HG03280 (cell line): ENCODE data around the gene GEMIN7.

Experiments used
- ATAC-seq: cut with Tn5 transposase; IDR thresholded peaks from one replicate; pipeline ENCODE4 v1.9.1; 2021; ENCODE audit warnings: mild to moderate bottlenecking, moderate library complexity; ENCODE audit not compliant: unreplicated experiment

The GEMIN7 gene

GRCh38 chr19:45082170-45082569 lies 3.1 kb downstream of the GEMIN7 start:
- ATAC-seq, result no peak

- ATAC-seq, result no peak
Observed at GRCh38 chr19:45086480-45086879, 7.4 kb downstream of the GEMIN7 start.

GRCh38 chr19:45087531-45087930 lies 8.5 kb downstream of the GEMIN7 start:
- no peak for ATAC-seq

- no peak for ATAC-seq
Observed at GRCh38 chr19:45090034-45090433, 11.0 kb downstream of the GEMIN7 start.

GRCh38 chr19:45090606-45091005 lies 11.5 kb downstream of the GEMIN7 start:
- no peak for ATAC-seq

- peak; percentile 61 for ATAC-seq
Observed at GRCh38 chr19:45091031-45091923, 12.2 kb downstream of the GEMIN7 start.

GRCh38 chr19:45092747-45093678 lies 14.0 kb downstream of the GEMIN7 start, which contains the start of gene PPP1R37:
PPP1R37 (plus strand) TSS chr19:45093179; CDS start chr19:45093326, 147 bp downstream.
- ATAC-seq, result peak; percentile 61

GRCh38 chr19:45094137-45094536 lies 15.1 kb downstream of the GEMIN7 start:
- ATAC-seq, result no peak

GRCh38 chr19:45094707-45095106 lies 15.6 kb downstream of the GEMIN7 start:
- ATAC-seq, result no peak

- ATAC-seq, result no peak
Observed at GRCh38 chr19:45095496-45096413, 16.7 kb downstream of the GEMIN7 start.

- no peak for ATAC-seq
Observed at GRCh38 chr19:45096700-45097099, 17.6 kb downstream of the GEMIN7 start.

GRCh38 chr19:45097450-45097775 lies 18.4 kb downstream of the GEMIN7 start:
- no peak for ATAC-seq

GRCh38 chr19:45097776-45098520 lies 18.9 kb downstream of the GEMIN7 start:
- no peak for ATAC-seq

- ATAC-seq, result no peak
Observed at GRCh38 chr19:45098521-45099466, 19.7 kb downstream of the GEMIN7 start.

GRCh38 chr19:45099467-45100191 lies 20.6 kb downstream of the GEMIN7 start:
- ATAC-seq, result no peak

GRCh38 chr19:45100201-45100600 lies 21.1 kb downstream of the GEMIN7 start:
- no peak for ATAC-seq

GRCh38 chr19:45100846-45101252 lies 21.8 kb downstream of the GEMIN7 start:
- ATAC-seq, result no peak

- ATAC-seq, result no peak
Observed at GRCh38 chr19:45101806-45102205, 22.7 kb downstream of the GEMIN7 start.
